Measurements from ENCODE around the gene LDLRAD2. TPM values are rescaled to one million over a fixed set of nuclear protein-coding genes. Genes with fewer than 3 reads are reported as not detected.

LDLRAD2 gene
- total RNA-seq, 1 experiment from 2014 or later = not detected

GRCh38 chr1:21849909-21850576 is 38.0 kb downstream of the LDLRAD2 start:
- Histone ChIP-seq H3K4me1 (ENCODE audit: insufficient read depth, low read length, poor library complexity, severe bottlenecking) (no peaks in the 10 kb centered on the region), H3K27me3 (replicated peaks; ENCODE audit: insufficient read depth, low read depth, low read length, poor library complexity) (no peaks in the 10 kb centered on the region), H3K9me3 (ENCODE audit: low read depth, low read length, poor library complexity, severe bottlenecking) (no peaks in the 10 kb centered on the region), H3K4me3 (ENCODE audit: low read depth, low read length, poor library complexity, severe bottlenecking) (no peak overlapping the region), H3K36me3 (ENCODE audit: insufficient read depth, low read length, poor library complexity, severe bottlenecking) (no peaks in the 10 kb centered on the region), H3K27ac (ENCODE audit: low read depth, low read length, poor library complexity, severe bottlenecking) (no peak overlapping the region)
- ChIA-PET POLR2A (ENCODE audit: low non-redundant PET) (no interaction called here), CTCF (no interaction called here)
- no peak for DNase-seq (ENCODE audit: low spot score)
- TF ChIP-seq EZH2 (IDR thresholded peaks at IDR 0.05; ENCODE audit: borderline replicate concordance, low read depth, low read length, poor library complexity, severe bottlenecking) (no peak), CTCF (conservative IDR thresholded peaks at IDR 0.05; ENCODE audit: low read depth, low read length) (no peak)
- intact Hi-C loops (cut with micrococcal nuclease; ENCODE audit: unreplicated experiment) = no loop called here
- BruUV-seq (replicated peaks) = no TSS peak

- TF ChIP-seq EZH2 (IDR thresholded peaks at IDR 0.05; ENCODE audit: borderline replicate concordance, low read depth, low read length, poor library complexity, severe bottlenecking) = no peak
- H3K4me3 ChIP-seq (ENCODE audit: low read depth, low read length, poor library complexity, severe bottlenecking) = no peak overlapping the region
- no peaks in the 10 kb centered on the region for H3K36me3 ChIP-seq (ENCODE audit: insufficient read depth, low read length, poor library complexity, severe bottlenecking)
- DNase-seq (ENCODE audit: low spot score) = no peak
- H3K27me3 ChIP-seq (replicated peaks; ENCODE audit: insufficient read depth, low read depth, low read length, poor library complexity) = no peaks in the 10 kb centered on the region
- no peaks in the 10 kb centered on the region for H3K4me1 ChIP-seq (ENCODE audit: insufficient read depth, low read length, poor library complexity, severe bottlenecking)
- no peak overlapping the region for H3K27ac ChIP-seq (ENCODE audit: low read depth, low read length, poor library complexity, severe bottlenecking)
- no peaks in the 10 kb centered on the region for H3K9me3 ChIP-seq (ENCODE audit: low read depth, low read length, poor library complexity, severe bottlenecking)
- POLR2A ChIA-PET (ENCODE audit: low non-redundant PET) = no interaction called here
- CTCF ChIA-PET = no interaction called here
- intact Hi-C loops (cut with micrococcal nuclease; ENCODE audit: unreplicated experiment) = no loop called here
- no TSS peak for BruUV-seq (replicated peaks)
Measured at GRCh38 chr1:21851430-21852250, 39.6 kb downstream of the LDLRAD2 start.

GRCh38 chr1:21852282-21853130 is 40.4 kb downstream of the LDLRAD2 start:
- no peaks in the 10 kb centered on the region for H3K4me1 ChIP-seq (ENCODE audit: insufficient read depth, low read length, poor library complexity, severe bottlenecking)
- no peaks in the 10 kb centered on the region for H3K36me3 ChIP-seq (ENCODE audit: insufficient read depth, low read length, poor library complexity, severe bottlenecking)
- POLR2A ChIA-PET (ENCODE audit: low non-redundant PET) = no interaction called here
- no peak overlapping the region for H3K27ac ChIP-seq (ENCODE audit: low read depth, low read length, poor library complexity, severe bottlenecking)
- CTCF ChIA-PET = interaction anchor here (0.6 kb wide), 1 partner anchor 350 kb away, joined by 3 read pairs; no protein-coding TSS in a partner anchor
- TF ChIP-seq CTCF (conservative IDR thresholded peaks at IDR 0.05; ENCODE audit: low read depth, low read length) (no peak), EZH2 (IDR thresholded peaks at IDR 0.05; ENCODE audit: borderline replicate concordance, low read depth, low read length, poor library complexity, severe bottlenecking) (no peak)
- H3K27me3 ChIP-seq (replicated peaks; ENCODE audit: insufficient read depth, low read depth, low read length, poor library complexity) = no peaks in the 10 kb centered on the region
- H3K9me3 ChIP-seq (ENCODE audit: low read depth, low read length, poor library complexity, severe bottlenecking) = no peaks in the 10 kb centered on the region
- intact Hi-C loops (cut with micrococcal nuclease; ENCODE audit: unreplicated experiment) = no loop called here
- no peak for DNase-seq (ENCODE audit: low spot score)
- H3K4me3 ChIP-seq (ENCODE audit: low read depth, low read length, poor library complexity, severe bottlenecking) = no peak overlapping the region
- BruUV-seq (replicated peaks) = no TSS peak
